H1 (cell line): ENCODE measurements around the gene NCAPD3. TPM values are rescaled to one million over a fixed set of nuclear protein-coding genes. Genes with fewer than 3 reads are reported as not detected.

Source experiments
- CTCF ChIA-PET: fragments of 300-600 bp; sonication (Branson Sonifier 250); formaldehyde crosslinking; loops from one replicate; lab custom pipeline; 2021; ENCODE audit not compliant: partially characterized antibody; lab: Charles Lee
- POLR2A ChIA-PET: fragments of 300-600 bp; sonication (Branson Sonifier 250); formaldehyde crosslinking; loops from one replicate; lab custom pipeline; 2021; ENCODE audit warnings: inconsistent platforms; ENCODE audit not compliant: partially characterized antibody; lab: Charles Lee
- DNase-seq, 2 experiments: peaks; one replicate each; pipeline versions ENCODE4 v3.0.0 to v3.0.0-alpha.2; 2010 to 2022; ENCODE audit warnings: low spot score in 2 of 2, low read depth in 1 of 2, mixed read lengths in 1 of 2
- FAIRE-seq: peaks from 2 replicates; lab custom pipeline; 2011; peaks lifted over from hg19 to GRCh38; lab: Jason Lieb, UNC
- H2AFZ ChIP-seq: 2 replicates; pipeline ENCODE4 v1.8.1; 2012; ENCODE audit warnings: low read length, inconsistent platforms
- H2AK5ac ChIP-seq: 2 replicates; pipeline ENCODE4 v1.6.1; 2013; ENCODE audit warnings: low read depth, low read length
- H2BK120ac ChIP-seq: replicated peaks from 2 replicates; pipeline ENCODE3; 2013; ENCODE audit warnings: low read depth, low read length, inconsistent platforms
- H2BK12ac ChIP-seq: 2 replicates; pipeline ENCODE4 v1.6.1; 2013; ENCODE audit warnings: low read depth, low read length
- H2BK15ac ChIP-seq: 2 replicates; pipeline ENCODE4 v1.6.1; 2013; ENCODE audit warnings: low read length
- H2BK20ac ChIP-seq: 2 replicates; pipeline ENCODE4 v1.6.1; 2013; ENCODE audit warnings: low read length
- H2BK5ac ChIP-seq: 2 replicates; pipeline ENCODE4 v1.6.1; 2013; ENCODE audit warnings: low read depth, low read length
- H3K14ac ChIP-seq: 2 replicates; pipeline ENCODE4 v1.6.1; 2013; ENCODE audit warnings: inconsistent platforms; ENCODE audit not compliant: insufficient read length
- H3K18ac ChIP-seq: 2 replicates; pipeline ENCODE4 v1.6.1; 2013; ENCODE audit warnings: low read length; ENCODE audit errors: extremely low read depth
- H3K23ac ChIP-seq: 2 replicates; pipeline ENCODE4 v1.6.1; 2013; ENCODE audit warnings: inconsistent platforms; ENCODE audit not compliant: insufficient read length
- H3K23me2 ChIP-seq: 2 replicates; pipeline ENCODE4 v1.6.1; 2013; ENCODE audit warnings: low read depth, low read length
- H3K27ac ChIP-seq: 2 replicates; pipeline ENCODE4 v1.6.1; 2011; ENCODE audit warnings: low read depth, low read length, inconsistent platforms
- H3K27me3 ChIP-seq, 4 experiments: replicated peaks in 1 of 4; 1 replicate in 1 of 4; 2 replicates in 3 of 4; pipeline versions ENCODE4 v1.6.1 to v1.8.1; 2011 to 2013; ENCODE audit warnings: low read length in 3 of 4, mild to moderate bottlenecking in 3 of 4, inconsistent platforms in 2 of 4, mixed read lengths in 2 of 4, moderate library complexity in 1 of 4; ENCODE audit not compliant: control insufficient read depth in 3 of 4, insufficient read depth in 3 of 4; ENCODE audit errors: extremely low read depth in 1 of 4
- H3K36me3 ChIP-seq, 4 experiments: 2 replicates each; pipeline versions ENCODE4 v1.6.1 to v1.8.1; 2011 to 2013; ENCODE audit warnings: mild to moderate bottlenecking in 4 of 4, low read length in 3 of 4, moderate library complexity in 2 of 4, control low read depth in 1 of 4, inconsistent platforms in 1 of 4; ENCODE audit not compliant: insufficient read depth in 4 of 4, control insufficient read depth in 2 of 4
- H3K4ac ChIP-seq: replicated peaks from 2 replicates; pipeline ENCODE3; 2013; ENCODE audit warnings: low read length, low read depth, mixed read lengths, inconsistent platforms; ENCODE audit not compliant: insufficient read length
- H3K4me1 ChIP-seq, 4 experiments: replicated peaks in 1 of 4; 1 replicate in 1 of 4; 2 replicates in 3 of 4; pipeline versions ENCODE4 v1.6.1 to v1.8.1; 2011 to 2013; ENCODE audit warnings: low read length in 3 of 4, inconsistent platforms in 2 of 4, mixed read lengths in 1 of 4; ENCODE audit not compliant: insufficient read depth in 4 of 4, control insufficient read depth in 3 of 4
- H3K4me2 ChIP-seq, 2 experiments: 2 replicates each; pipeline versions ENCODE4 v1.6.1 to v1.8.1; 2011 to 2013; ENCODE audit warnings: low read depth in 2 of 2, low read length in 2 of 2, control low read depth in 1 of 2, inconsistent platforms in 1 of 2, mild to moderate bottlenecking in 1 of 2; ENCODE audit not compliant: insufficient read depth in 1 of 2
- H3K4me3 ChIP-seq, 4 experiments: fragments of 200-600, 300-600 bp in 1 of 4; sonication (generic), shearing (Covaris generic), sonication (Bioruptor Twin) in 1 of 4; 2 replicates each; pipeline versions ENCODE4 v1.5.1 to v1.8.1; 2011 to 2016; ENCODE audit warnings: low read length in 4 of 4, low read depth in 3 of 4, control low read depth in 2 of 4, inconsistent platforms in 2 of 4, mild to moderate bottlenecking in 2 of 4, mixed read lengths in 1 of 4, moderate library complexity in 1 of 4; ENCODE audit not compliant: insufficient read depth in 2 of 4; ENCODE audit errors: extremely low read depth in 1 of 4
- H3K56ac ChIP-seq: replicated peaks from 2 replicates; pipeline ENCODE3; 2013; ENCODE audit warnings: low read depth, mild to moderate bottlenecking, mixed read lengths, low read length, inconsistent platforms; ENCODE audit not compliant: insufficient read length
- H3K79me1 ChIP-seq: 2 replicates; pipeline ENCODE4 v1.6.1; 2013; ENCODE audit warnings: low read depth, low read length, control low read depth
- H3K79me2 ChIP-seq, 2 experiments: 2 replicates each; pipeline versions ENCODE4 v1.6.1 to v1.8.1; 2012 to 2013; ENCODE audit warnings: low read length in 2 of 2, mild to moderate bottlenecking in 2 of 2, inconsistent platforms in 1 of 2; ENCODE audit not compliant: insufficient read depth in 2 of 2, control insufficient read depth in 1 of 2
- H3K9ac ChIP-seq, 4 experiments: replicated peaks in 1 of 4; 1 replicate in 1 of 4; 2 replicates in 3 of 4; pipeline versions ENCODE4 v1.6.1 to v1.8.1; 2011 to 2013; ENCODE audit warnings: low read depth in 3 of 4, low read length in 3 of 4, control low read depth in 2 of 4, mild to moderate bottlenecking in 2 of 4, moderate library complexity in 2 of 4, inconsistent platforms in 1 of 4; ENCODE audit errors: extremely low read depth in 1 of 4
- H3K9me3 ChIP-seq, 2 experiments: 2 replicates each; pipeline versions ENCODE4 v1.6.1 to v1.8.1; 2012 to 2013; ENCODE audit warnings: mild to moderate bottlenecking in 2 of 2, moderate library complexity in 2 of 2, control low read depth in 1 of 2, inconsistent platforms in 1 of 2, low read depth in 1 of 2, low read length in 1 of 2, mixed read lengths in 1 of 2; ENCODE audit not compliant: insufficient read depth in 2 of 2
- H4K20me1 ChIP-seq, 2 experiments: replicated peaks in 1 of 2; 2 replicates each; pipeline versions ENCODE3 to v1.8.1; 2011 to 2013; ENCODE audit warnings: inconsistent platforms in 2 of 2, low read length in 2 of 2, mild to moderate bottlenecking in 1 of 2; ENCODE audit not compliant: insufficient read depth in 2 of 2, control insufficient read depth in 1 of 2
- H4K5ac ChIP-seq: 2 replicates; pipeline ENCODE4 v1.6.1; 2013; ENCODE audit warnings: low read length, low read depth, mixed read lengths, inconsistent platforms; ENCODE audit not compliant: insufficient read length
- H4K8ac ChIP-seq: 2 replicates; pipeline ENCODE4 v1.8.0; 2013; ENCODE audit warnings: mild to moderate bottlenecking, moderate library complexity, low read length, inconsistent platforms; ENCODE audit not compliant: insufficient read depth; ENCODE audit errors: extremely low read depth
- H4K91ac ChIP-seq: replicated peaks from 2 replicates; pipeline ENCODE3; 2013; ENCODE audit warnings: low read length, mixed read lengths, inconsistent platforms; ENCODE audit not compliant: insufficient read length
- ASH2L ChIP-seq: fragments of 200-600, 300-600 bp; sonication (generic); IDR thresholded peaks from one replicate; pipeline ENCODE4 v1.7.1; 2017; ENCODE audit warnings: low read length
- CBX5 ChIP-seq: fragments of 300-800, 300-1000 bp; sonication (generic); IDR thresholded peaks from 2 replicates; pipeline ENCODE4 v1.7.1; 2016; ENCODE audit warnings: antibody characterized with exemption, low read length, low read depth
- CBX8 ChIP-seq: fragments of 300-800, 300-1000 bp; sonication (generic); IDR thresholded peaks from 2 replicates; pipeline ENCODE4 v1.7.1; 2016; ENCODE audit warnings: low read depth, low read length, borderline replicate concordance
- CREB1 ChIP-seq: IDR thresholded peaks from 2 replicates; pipeline ENCODE4 v1.6.1; 2012; ENCODE audit warnings: inconsistent platforms
- EP300 ChIP-seq, 2 experiments: IDR thresholded peaks; 1 replicate in 1 of 2; 2 replicates in 1 of 2; pipeline ENCODE4 v1.6.1; 2011 to 2012; ENCODE audit warnings: low read depth in 2 of 2, low read length in 2 of 2, mild to moderate bottlenecking in 2 of 2, borderline replicate concordance in 1 of 2, inconsistent platforms in 1 of 2, moderate library complexity in 1 of 2
- GABPA ChIP-seq: IDR thresholded peaks from 2 replicates; pipeline ENCODE4 v1.6.1; 2011; ENCODE audit warnings: mild to moderate bottlenecking, low read length, moderate library complexity, borderline replicate concordance; ENCODE audit not compliant: insufficient read depth
- POLR2AphosphoS5 ChIP-seq: IDR thresholded peaks from 2 replicates; pipeline ENCODE4 v1.6.1; 2011; ENCODE audit warnings: low read depth, low read length
- POU5F1 ChIP-seq: IDR thresholded peaks from 2 replicates; pipeline ENCODE4 v1.6.1; 2011; ENCODE audit warnings: low read depth, mild to moderate bottlenecking, low read length, moderate library complexity
- RNF2 ChIP-seq: fragments of 200-900, 300-1000 bp; sonication (generic); IDR thresholded peaks from 2 replicates; pipeline ENCODE4 v1.7.1; 2016; ENCODE audit warnings: borderline replicate concordance, low read depth, mild to moderate bottlenecking, antibody characterized with exemption, low read length; ENCODE audit not compliant: poor library complexity, severe bottlenecking; ENCODE audit errors: missing control alignments
- SIX5 ChIP-seq: IDR thresholded peaks from 2 replicates; pipeline ENCODE4 v1.6.1; 2011; ENCODE audit warnings: mild to moderate bottlenecking, low read depth, low read length
- SUZ12 ChIP-seq: fragments of 200-600 bp; sonication (generic); IDR thresholded peaks from 2 replicates; pipeline ENCODE4 v1.6.1; 2012; ENCODE audit warnings: mild to moderate bottlenecking, inconsistent platforms, low read length, moderate library complexity, mixed read lengths
- TBP ChIP-seq: IDR thresholded peaks from 2 replicates; pipeline ENCODE4 v1.6.1; 2011; ENCODE audit warnings: low read depth, low read length, improper control_type of control experiment
- WGBS, 2 experiments: shearing (Covaris generic) in 1 of 2; methylation state at CpG; one replicate each; pipeline versions ENCODE4 v1.1.6 to v1.1.7; 2013 to 2015; ENCODE audit warnings: low lambda C conversion rate in 2 of 2, mixed read lengths in 2 of 2, inconsistent platforms in 1 of 2, low coverage in 1 of 2, missing lambda C conversion rate in 1 of 2; ENCODE audit not compliant: insufficient replicate concordance in 2 of 2, insufficient coverage in 1 of 2, insufficient read length in 1 of 2; ENCODE audit errors: extremely low coverage in 1 of 2, missing lambda C conversion rate in 1 of 2; 5-methylcytosine and 5-hydroxymethylcytosine counted together
- polyA plus RNA-seq, 7 experiments: library from polyadenylated mRNA; depleted of rRNA in 3 of 7; stranded (reverse) in 5 of 7; unstranded in 2 of 7; fragments of >200 nt in 5 of 7; fragments of 200-250 nt in 2 of 7; gene quantifications; 1 replicate in 5 of 7; 2 replicates in 1 of 7; 4 replicates in 1 of 7; pipeline versions ENCODE4 v1.2.1 to v1.2.3, GENCODE V29; 2011 to 2013; ENCODE audit warnings: missing spikeins in 2 of 7, mixed read lengths in 2 of 7
- total RNA-seq: library from RNA; stranded (reverse); fragmentation: NEBNext Ultra II Directional; extraction: Animal tissue kit (Norgen Biotek cat#: 25700); gene quantifications from 2 replicates; pipeline ENCODE4 v1.2.1, GENCODE V29; 2021

Gene NCAPD3
- total and polyA plus RNA-seq, 2 of the 8 experiments (the other 6 are each of a cell fraction or from before 2014, with no cell fraction given), result 26.5 to 55.2 TPM

DNA sequence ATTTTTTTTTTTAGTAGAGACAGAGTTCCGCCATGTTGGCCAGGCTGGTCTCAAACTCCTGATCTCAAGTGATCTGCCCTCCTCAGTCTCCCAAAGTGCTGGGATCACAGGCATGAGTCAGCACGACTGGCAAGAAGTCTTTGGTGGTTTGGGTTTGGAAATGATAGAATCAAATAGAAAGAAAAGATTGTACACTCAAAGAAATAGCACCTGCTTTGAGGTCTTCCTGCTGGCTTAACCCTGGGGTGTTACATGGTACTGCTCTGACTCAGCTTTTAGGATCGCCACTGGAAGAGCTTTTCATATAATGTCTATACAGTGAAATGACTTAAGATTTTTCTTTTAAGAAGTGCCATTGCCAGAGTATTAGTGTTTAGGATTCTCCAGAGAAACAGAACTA is 104.7 kb downstream of the NCAPD3 start:
- Histone ChIP-seq H2BK5ac (no peak overlapping the region), H2AK5ac (no peak overlapping the region), H2BK15ac (no peak overlapping the region), H4K20me1 (no peaks in the 10 kb centered on the region), H3K23me2 (no peaks in the 10 kb centered on the region), H3K4ac (no peak overlapping the region), H2BK12ac (no peak overlapping the region), H2AFZ (no peak overlapping the region), H3K4me1 (peaks cover 0 to 13% (median 4%) of the 10 kb centered on the region in 4 experiments; a peak in 3 of 7 replicates), H3K14ac (no peak overlapping the region), H3K23ac (no peak overlapping the region), H3K79me2 (peaks cover 0 to 28% of the 10 kb centered on the region in 2 experiments; a peak in 3 of 4 replicates), H3K79me1 (no peaks in the 10 kb centered on the region), H4K5ac (no peak overlapping the region), H3K4me3 (no peak overlapping the region), H4K8ac (no peak overlapping the region), H4K91ac (no peak overlapping the region), H3K27ac (no peak overlapping the region), H3K9me3 (no peaks in the 10 kb centered on the region), H3K9ac (no peak overlapping the region), H3K27me3 (peaks cover 0 to 5% (median under 1%) of the 10 kb centered on the region in 4 experiments; a peak in 2 of 7 replicates), H2BK20ac (no peak overlapping the region), H3K36me3 (no peaks in the 10 kb centered on the region), H3K4me2 (no peak overlapping the region), H2BK120ac (no peak overlapping the region)
- 96% methylated on average over 3 of the region's 3 CpGs; no CpG with 5 or more reads in 1 of the 2 experiments for WGBS, 2 experiments
- FAIRE-seq, result no peak
- ChIA-PET POLR2A (no interaction called here), CTCF (interaction anchor here (1.0 to 2.8 kb wide), 3 partner anchors 11 to 68 kb away, joined by 3 to 18 read pairs (median 3); no protein-coding TSS in a partner anchor)
- DNase-seq, result no peak
- TF ChIP-seq CREB1, result no peak
- TF ChIP-seq GABPA, result no peak
- no peak for TF ChIP-seq RNF2
- TF ChIP-seq POU5F1, result no peak
- TF ChIP-seq ASH2L, result no peak
- TF ChIP-seq EP300 (IDR thresholded peaks at IDR 0.05; ENCODE audit: borderline replicate concordance in 1 of 2, low read depth in 2 of 2, low read length in 2 of 2), result no peak
- TF ChIP-seq POLR2AphosphoS5, result no peak
- no peak for TF ChIP-seq SUZ12
- no peak for TF ChIP-seq SIX5
- no peak for TF ChIP-seq TBP
- no peak for TF ChIP-seq CBX5
- no peak for TF ChIP-seq CBX8
- TF ChIP-seq, all 59 proteins: peak for 0
- H3K56ac ChIP-seq, result no peak overlapping the region
- no peak overlapping the region for H3K18ac ChIP-seq
